Measurements from ENCODE around the gene ANO3. TPM values are rescaled to one million over a fixed set of nuclear protein-coding genes. Genes with fewer than 3 reads are reported as not detected.

ANO3 gene
- total RNA-seq, 4 donors from 2014 or later, result 1.6 to 14.3 (median 4.3) TPM

DNA sequence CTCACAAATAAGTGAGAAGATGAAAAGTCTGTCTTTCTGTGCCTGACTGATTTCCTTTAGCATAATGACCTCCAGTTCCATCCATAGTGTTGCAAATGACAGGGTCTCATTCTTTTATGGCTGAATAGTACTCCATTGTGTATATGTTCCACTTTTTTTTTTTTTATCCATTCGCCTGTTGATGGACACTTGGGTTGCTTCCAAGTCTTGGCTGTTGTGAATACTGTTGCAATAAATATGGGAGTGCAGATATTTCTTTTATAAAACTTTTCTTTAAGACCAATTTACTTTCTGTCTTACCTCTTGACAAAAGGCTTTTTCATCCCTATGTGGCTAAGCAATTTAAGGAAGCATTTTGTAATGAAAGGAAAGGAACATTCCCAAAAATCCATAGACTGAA, 135.6 kb downstream of the ANO3 start:
- TF ChIP-seq, protein P1, sequence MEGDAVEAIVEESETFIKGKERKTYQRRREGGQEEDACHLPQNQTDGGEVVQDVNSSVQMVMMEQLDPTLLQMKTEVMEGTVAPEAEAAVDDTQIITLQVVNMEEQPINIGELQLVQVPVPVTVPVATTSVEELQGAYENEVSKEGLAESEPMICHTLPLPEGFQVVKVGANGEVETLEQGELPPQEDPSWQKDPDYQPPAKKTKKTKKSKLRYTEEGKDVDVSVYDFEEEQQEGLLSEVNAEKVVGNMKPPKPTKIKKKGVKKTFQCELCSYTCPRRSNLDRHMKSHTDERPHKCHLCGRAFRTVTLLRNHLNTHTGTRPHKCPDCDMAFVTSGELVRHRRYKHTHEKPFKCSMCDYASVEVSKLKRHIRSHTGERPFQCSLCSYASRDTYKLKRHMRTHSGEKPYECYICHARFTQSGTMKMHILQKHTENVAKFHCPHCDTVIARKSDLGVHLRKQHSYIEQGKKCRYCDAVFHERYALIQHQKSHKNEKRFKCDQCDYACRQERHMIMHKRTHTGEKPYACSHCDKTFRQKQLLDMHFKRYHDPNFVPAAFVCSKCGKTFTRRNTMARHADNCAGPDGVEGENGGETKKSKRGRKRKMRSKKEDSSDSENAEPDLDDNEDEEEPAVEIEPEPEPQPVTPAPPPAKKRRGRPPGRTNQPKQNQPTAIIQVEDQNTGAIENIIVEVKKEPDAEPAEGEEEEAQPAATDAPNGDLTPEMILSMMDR (IDR thresholded peaks at IDR 0.05; ENCODE audit: low read depth), result no peak

DNA sequence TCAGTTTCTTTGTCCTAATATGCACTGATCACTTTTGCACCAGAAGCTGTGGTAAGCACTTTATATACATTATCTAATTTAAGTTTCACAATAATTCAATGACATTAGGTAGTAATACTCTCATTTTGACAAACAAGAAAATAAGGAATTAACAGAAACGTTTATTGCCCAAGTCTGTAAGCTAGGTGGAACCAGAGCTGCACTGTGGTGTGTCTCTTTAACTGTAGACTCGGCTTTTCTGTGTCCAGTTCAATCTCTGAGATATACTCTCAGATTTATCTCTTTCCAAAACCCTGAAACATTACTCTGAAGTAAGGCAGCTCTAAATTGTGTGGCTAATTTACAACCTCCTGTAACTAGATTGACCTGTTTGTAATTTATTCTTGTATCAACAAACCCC, 139.1 kb downstream of the ANO3 start:
- TF ChIP-seq, protein P1 (IDR thresholded peaks at IDR 0.05; ENCODE audit: low read depth), result no peak

DNA sequence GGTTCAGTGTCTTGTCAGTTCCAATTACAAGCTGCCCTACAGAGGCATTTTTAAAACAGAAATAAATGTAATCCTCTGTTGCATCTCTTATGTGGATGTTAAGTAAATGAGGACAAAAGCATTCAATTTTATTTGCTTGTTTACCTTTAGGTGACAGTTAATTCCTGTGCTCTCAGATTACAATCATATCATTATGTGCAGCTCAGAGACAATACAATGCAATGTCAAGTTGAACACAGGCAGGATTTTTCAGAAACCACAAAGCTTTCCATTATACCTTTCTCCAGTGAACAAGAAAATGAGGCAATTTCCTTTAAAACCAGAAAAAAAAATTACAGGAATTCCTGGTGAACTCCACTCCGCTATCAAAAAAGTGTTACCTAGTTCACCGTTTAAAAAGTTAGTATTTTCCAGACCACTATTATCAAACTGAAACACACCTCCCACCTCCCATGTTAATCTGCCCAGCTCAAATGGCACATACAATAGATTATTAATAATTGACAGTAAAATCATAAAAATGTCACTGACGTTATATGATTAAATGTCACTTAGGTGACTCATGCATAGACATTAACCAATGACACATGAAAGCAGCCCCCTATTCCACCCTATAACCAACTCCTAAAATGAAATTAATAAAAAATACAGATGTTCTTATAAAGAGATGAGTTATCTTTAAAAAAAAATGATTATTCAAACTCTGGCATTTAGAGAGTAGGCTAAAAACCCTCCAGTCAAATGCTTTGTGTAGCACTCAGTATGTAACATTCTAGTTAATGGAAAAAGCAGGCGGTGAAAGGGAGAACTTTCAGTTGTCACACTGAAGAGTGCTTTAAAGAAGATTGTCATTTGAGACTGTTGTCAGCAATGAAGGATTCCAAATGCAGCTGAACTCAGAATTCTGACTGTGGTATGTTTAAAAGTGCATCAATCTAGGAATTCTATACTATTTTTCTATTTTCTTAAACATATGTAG, 141.6 kb downstream of the ANO3 start:
- TF ChIP-seq, protein P1 (IDR thresholded peaks at IDR 0.05; ENCODE audit: low read depth), result no peak

DNA sequence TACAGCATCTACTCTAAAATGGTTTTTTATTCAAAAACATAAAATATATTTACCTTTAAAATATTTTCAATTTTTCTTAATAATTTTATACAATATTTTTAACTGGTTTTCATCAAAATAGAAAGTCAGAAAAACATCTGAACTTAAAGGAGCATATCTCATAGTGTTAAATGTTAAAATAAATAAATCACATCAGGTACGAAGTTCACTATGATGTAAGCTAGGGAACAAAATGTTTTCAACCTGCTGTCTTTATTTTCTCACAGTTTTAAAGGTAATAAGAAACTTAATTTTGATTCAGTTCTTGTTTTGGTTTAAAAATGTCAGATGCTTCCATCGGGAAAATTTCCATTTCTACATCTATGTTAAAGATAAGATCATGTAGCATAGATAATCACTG, 142.5 kb downstream of the ANO3 start:
- TF ChIP-seq, protein P1 (IDR thresholded peaks at IDR 0.05; ENCODE audit: low read depth), result no peak

DNA sequence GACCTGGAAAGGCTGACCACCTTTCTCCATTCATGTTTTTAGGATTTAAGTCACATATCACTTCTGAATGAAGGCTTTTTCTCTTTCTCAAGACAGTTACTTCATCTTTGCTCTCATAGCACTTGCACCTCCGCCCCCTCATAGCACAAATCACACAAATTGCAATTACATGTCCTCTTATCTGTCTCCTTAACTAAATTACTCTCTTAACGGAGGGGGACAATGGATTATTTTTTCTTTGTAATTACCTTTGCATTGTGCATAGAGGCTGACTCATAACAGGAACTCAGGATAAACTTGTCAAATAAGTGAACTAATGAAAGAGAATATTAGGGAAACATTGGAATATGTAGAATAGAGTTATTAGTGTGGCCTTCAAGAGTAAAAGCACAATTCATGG, 145.5 kb downstream of the ANO3 start:
- TF ChIP-seq, protein P1 (IDR thresholded peaks at IDR 0.05; ENCODE audit: low read depth), result no peak

DNA sequence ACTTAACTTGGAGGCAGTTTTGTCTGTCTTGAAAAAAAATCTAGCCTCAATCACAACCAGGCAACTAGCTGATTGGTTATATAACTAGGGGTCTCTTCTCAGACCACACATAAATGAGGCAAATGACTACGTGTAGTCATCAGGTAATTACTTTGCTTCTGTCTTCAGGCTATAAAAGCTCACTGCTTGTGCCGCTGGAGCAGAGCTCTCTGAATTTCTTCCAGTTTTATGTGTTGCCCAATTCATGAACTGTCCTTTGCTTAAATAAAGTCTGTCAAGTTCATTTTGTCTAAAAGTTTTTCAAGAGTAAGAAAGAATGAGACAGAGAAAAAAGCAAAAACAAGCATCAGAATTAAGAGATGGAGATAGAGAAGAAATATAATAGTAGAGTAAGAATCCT, 146.8 kb downstream of the ANO3 start:
- TF ChIP-seq, protein P1 (IDR thresholded peaks at IDR 0.05; ENCODE audit: low read depth), result no peak

DNA sequence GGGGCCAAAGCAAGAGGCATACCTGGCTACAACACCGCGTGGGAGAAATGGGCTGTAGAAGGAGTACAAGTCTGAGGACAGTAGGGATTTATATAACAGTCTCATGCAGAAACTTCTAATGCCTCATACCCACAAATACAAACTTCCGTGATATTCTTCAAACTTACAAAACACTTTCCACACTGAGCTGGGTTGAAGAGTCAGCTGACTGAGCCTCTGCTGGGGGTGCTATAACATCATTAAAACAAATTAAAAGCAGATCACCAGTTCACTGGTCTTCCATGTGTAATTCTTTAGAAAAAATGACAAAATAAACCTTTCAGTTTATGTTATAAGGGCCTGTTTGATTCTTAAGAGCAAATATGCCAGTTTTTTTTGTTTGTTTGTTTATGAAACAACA, 148.1 kb downstream of the ANO3 start:
- TF ChIP-seq, protein P1 (IDR thresholded peaks at IDR 0.05; ENCODE audit: low read depth), result no peak
